Bronchial epithelial cell (primary cell): ENCODE data around the gene ITGB1. TPM values are rescaled to one million over a fixed set of nuclear protein-coding genes. Genes with fewer than 3 reads are reported as not detected.

ENCODE experiments used
- DNase-seq: peaks from one replicate; pipeline ENCODE4 v3.0.0-alpha.2; 2010; ENCODE audit warnings: low read depth
- FAIRE-seq: peaks from 2 replicates; lab custom pipeline; 2011; peaks lifted over from hg19 to GRCh38; lab: Jason Lieb, UNC
- H3K27me3 ChIP-seq: 2 replicates; pipeline ENCODE4 v1.5.1; 2011; ENCODE audit warnings: low read length; ENCODE audit not compliant: control insufficient read depth, insufficient read depth
- H3K36me3 ChIP-seq: 2 replicates; pipeline ENCODE4 v1.5.1; 2011; ENCODE audit warnings: low read length; ENCODE audit not compliant: control insufficient read depth, insufficient read depth
- H3K4me3 ChIP-seq: 2 replicates; pipeline ENCODE4 v1.5.1; 2011; ENCODE audit warnings: mild to moderate bottlenecking, low read depth, low read length, control low read depth
- total RNA-seq: library from RNA; depleted of rRNA; stranded (reverse); fragments of >200 nt; gene quantifications from 2 replicates; pipeline ENCODE4 v1.2.1, GENCODE V29; 2014
- TF ChIP-seq, protein P1 (sequence below): IDR thresholded peaks from 2 replicates; pipeline ENCODE4 v1.5.1; 2011; ENCODE audit warnings: mild to moderate bottlenecking, moderate library complexity, low read length, control low read depth, inconsistent platforms; ENCODE audit not compliant: insufficient read depth, severe bottlenecking

ITGB1 gene
- total RNA-seq, 1 donor from 2014 or later = 1,469 TPM

DNA sequence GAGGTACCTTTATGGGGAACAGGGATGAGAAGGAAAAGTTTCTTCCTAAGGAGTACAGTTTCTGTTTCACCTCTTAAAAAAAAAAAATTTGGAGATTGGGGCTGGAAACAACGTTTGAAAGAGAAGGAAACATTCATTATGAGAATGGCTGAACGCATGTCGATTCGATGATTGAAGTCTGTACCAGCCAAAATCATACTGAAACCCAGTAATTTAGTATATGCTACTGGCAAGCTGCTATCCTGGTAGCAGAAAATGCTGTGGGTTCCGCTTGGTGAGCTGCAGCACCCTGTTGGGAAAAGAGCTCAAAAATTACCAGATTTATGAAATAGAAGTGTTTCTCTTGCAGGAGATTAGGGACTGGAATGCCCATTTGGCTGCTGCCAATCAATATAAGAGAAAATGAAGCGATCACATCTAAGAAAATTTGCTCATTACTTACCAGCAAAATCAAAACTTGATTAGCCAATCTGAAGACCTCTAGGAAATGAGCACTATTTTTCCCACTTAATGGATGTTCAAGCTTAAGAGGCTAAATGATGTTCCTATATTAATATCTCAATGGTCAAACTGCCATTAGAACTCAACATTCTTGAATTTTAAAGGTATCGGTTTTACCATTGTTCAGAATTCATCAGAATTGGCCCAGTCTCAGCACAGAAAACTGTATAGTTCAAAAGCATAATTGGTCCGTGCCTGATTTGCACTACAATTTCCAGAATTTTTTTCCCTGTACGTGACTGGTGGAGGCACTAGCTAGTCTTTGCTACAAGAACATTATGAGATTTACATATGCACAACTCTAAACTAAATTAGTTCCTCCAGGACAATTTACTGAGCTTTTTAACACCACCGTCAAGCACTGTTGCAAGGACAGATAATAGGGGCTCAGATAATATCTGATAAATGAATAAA is 1.2 kb upstream of the ITGB1 start:
- FAIRE-seq = no peak
- no peaks in the 10 kb centered on the region for H3K36me3 ChIP-seq
- no peaks in the 10 kb centered on the region for H3K27me3 ChIP-seq
- TF ChIP-seq, protein P1, sequence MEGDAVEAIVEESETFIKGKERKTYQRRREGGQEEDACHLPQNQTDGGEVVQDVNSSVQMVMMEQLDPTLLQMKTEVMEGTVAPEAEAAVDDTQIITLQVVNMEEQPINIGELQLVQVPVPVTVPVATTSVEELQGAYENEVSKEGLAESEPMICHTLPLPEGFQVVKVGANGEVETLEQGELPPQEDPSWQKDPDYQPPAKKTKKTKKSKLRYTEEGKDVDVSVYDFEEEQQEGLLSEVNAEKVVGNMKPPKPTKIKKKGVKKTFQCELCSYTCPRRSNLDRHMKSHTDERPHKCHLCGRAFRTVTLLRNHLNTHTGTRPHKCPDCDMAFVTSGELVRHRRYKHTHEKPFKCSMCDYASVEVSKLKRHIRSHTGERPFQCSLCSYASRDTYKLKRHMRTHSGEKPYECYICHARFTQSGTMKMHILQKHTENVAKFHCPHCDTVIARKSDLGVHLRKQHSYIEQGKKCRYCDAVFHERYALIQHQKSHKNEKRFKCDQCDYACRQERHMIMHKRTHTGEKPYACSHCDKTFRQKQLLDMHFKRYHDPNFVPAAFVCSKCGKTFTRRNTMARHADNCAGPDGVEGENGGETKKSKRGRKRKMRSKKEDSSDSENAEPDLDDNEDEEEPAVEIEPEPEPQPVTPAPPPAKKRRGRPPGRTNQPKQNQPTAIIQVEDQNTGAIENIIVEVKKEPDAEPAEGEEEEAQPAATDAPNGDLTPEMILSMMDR = no peak
- peak overlapping the region; percentile 75 for H3K4me3 ChIP-seq
- DNase-seq = no peak

- peaks cover 1% of the 10 kb centered on the region for H3K36me3 ChIP-seq
- DNase-seq (no peak), FAIRE-seq (no peak)
Measured at GRCh38 chr10:32957341-32958084, 517 bp downstream of the ITGB1 start.

DNA sequence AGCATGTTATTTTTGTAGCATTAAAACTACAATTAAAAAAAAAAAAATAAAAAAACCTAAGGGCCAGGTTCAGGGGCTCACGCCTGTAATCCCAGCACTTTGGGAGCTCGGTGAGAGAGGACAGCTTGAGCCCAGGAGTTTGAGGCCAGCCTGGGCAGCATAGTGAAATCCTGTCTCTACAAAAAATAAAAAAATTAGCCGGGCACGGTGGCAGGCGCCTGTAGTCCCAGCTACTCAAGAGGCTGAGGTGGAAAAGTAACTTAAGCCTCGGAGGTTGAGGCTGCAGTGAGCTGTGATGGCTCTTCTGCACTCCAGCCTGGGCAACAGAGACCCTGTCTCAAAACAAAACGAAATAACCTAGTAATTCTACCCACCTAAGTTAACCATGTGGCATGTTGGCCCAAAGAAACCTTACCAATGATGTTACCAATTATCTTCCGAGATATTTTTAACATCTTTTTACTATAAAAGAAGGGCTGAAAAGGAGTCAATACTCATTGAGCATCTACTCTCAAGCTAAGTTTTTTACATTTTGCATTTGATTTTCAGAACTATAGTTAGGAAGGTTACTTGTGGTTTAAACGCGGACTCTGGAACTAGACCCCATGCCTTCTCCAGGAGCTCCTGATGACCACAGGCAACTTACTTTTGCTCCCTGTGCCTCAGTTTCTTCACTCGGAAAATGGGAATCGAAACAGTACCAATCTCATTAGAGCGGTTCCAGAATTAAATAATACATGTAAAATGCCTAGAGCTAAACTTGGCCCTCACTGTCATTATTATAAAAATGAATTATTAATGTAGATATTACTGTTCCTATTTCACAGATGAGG is 1.4 kb downstream of the ITGB1 start:
- Histone ChIP-seq H3K4me3 (peak overlapping the region; percentile 75), H3K36me3 (peaks cover 1% of the 10 kb centered on the region), H3K27me3 (no peaks in the 10 kb centered on the region)
- TF ChIP-seq, protein P1 = no peak
- FAIRE-seq = no peak
- DNase-seq = no peak

More at GRCh38 chr10:32957341-32958084, 517 bp downstream of the ITGB1 start:
- H3K27me3 ChIP-seq = no peaks in the 10 kb centered on the region
- H3K4me3 ChIP-seq = peak overlapping the region; percentile 75
- TF ChIP-seq, protein P1 = no peak

DNA sequence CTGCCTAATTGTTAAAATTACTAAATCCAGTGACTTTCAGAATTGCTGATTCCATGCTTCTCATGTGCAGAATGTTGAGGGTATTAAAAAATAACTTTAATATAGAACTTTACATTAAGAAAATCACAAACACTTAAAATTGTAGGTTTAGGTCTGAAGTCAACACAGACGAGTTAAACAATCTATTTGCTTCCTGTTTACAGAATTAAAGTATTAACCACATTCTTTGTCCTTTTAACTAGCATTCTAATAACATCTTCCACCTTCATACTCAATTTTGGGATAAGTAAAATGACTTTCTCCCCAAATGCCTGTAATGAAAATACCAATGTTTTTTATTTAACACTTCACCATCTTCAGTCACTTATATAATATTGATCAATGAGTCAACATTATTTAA is 2.2 kb downstream of the ITGB1 start:
- TF ChIP-seq, protein P1 = no peak
- FAIRE-seq = no peak
- Histone ChIP-seq H3K4me3 (peak overlapping the region; percentile 75), H3K27me3 (no peaks in the 10 kb centered on the region), H3K36me3 (peaks cover 1% of the 10 kb centered on the region)
- no peak for DNase-seq

DNA sequence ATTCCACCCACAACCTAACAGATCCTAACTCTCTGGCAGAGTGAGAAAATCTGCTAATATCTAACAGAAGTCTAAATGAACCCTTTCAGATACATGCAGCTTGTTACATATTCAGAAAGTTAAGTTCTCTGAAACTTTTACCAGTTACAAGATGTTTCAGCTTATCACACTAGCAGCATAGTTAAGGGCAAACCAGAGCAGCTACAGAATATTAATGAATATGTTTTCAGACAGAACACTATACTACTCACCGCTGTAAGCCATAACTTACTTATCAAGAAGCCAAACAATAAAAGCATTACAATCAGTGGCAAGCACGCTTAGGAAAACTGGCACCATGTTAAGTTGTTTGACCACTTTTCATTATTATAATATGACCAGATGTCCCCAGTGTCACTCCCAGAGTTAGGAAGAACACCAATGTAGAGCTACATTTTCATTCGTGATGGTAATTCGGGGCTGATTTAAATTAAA is 2.7 kb downstream of the ITGB1 start:
- H3K36me3 ChIP-seq = peaks cover 1% of the 10 kb centered on the region
- TF ChIP-seq, protein P1 = no peak
- H3K4me3 ChIP-seq = peak overlapping the region; percentile 75
- no peak for DNase-seq
- FAIRE-seq = no peak
- H3K27me3 ChIP-seq = no peaks in the 10 kb centered on the region
